Vagina (tissue), 2 donors: ENCODE measurements around the gene SGIP1.

Experiments
- CTCF ChIP-seq, 3 experiments: fragments of 450-650 bp in 2 of 3; fragments of 200-600 bp in 1 of 3; sonication (generic) in 1 of 3; IDR thresholded peaks; one replicate each; pipeline ENCODE4 v1.5.1; 2017 to 2019; ENCODE audit warnings: antibody characterized with exemption in 3 of 3, mild to moderate bottlenecking in 2 of 3, moderate library complexity in 2 of 3
- POLR2AphosphoS5 ChIP-seq, 2 donors: sonication (generic); formaldehyde crosslinking; IDR thresholded peaks; one replicate each; pipeline ENCODE4 v1.9.0; 2017; ENCODE audit warnings: antibody characterized with exemption in 2 of 2, mild to moderate bottlenecking in 2 of 2, low read depth in 1 of 2; ENCODE audit not compliant: insufficient read depth in 1 of 2

- no peak for TF ChIP-seq POLR2AphosphoS5 (IDR thresholded peaks at IDR 0.05; ENCODE audit: insufficient read depth in 1 of 2, low read depth in 1 of 2)
- no peak for TF ChIP-seq CTCF (IDR thresholded peaks at IDR 0.05)
Measured at GRCh38 chr1:66778969-66779368, 245.0 kb downstream of the SGIP1 start.
